Neuronal stem cell (in vitro differentiated cells): ENCODE measurements around the gene SHROOM3.

Source experiments
- DNase-seq: peaks from one replicate; pipeline ENCODE4 v3.0.0-alpha.2; 2013; ENCODE audit warnings: low spot score
- H2AFZ ChIP-seq: one replicate; pipeline ENCODE4 v1.6.1; 2013; ENCODE audit warnings: mild to moderate bottlenecking, low read length, inconsistent platforms
- H2AK5ac ChIP-seq: 2 replicates; pipeline ENCODE4 v1.6.1; 2013; ENCODE audit warnings: low read depth, mild to moderate bottlenecking, inconsistent platforms, low read length, moderate library complexity, mixed read lengths
- H2BK120ac ChIP-seq: 2 replicates; pipeline ENCODE4 v1.6.1; 2013; ENCODE audit warnings: low read depth, mild to moderate bottlenecking, inconsistent platforms, low read length, moderate library complexity, mixed read lengths
- H2BK12ac ChIP-seq: one replicate; pipeline ENCODE4 v1.6.1; 2013; ENCODE audit warnings: low read length, inconsistent platforms
- H2BK15ac ChIP-seq: 2 replicates; pipeline ENCODE4 v1.6.1; 2013; ENCODE audit warnings: mild to moderate bottlenecking, low read length, inconsistent platforms, mixed read lengths
- H2BK5ac ChIP-seq: one replicate; pipeline ENCODE4 v1.6.1; 2013; ENCODE audit warnings: inconsistent platforms, mild to moderate bottlenecking, low read length, moderate library complexity
- H3K14ac ChIP-seq: one replicate; pipeline ENCODE4 v1.6.1; 2013; ENCODE audit warnings: low read length, inconsistent platforms
- H3K18ac ChIP-seq: 2 replicates; pipeline ENCODE4 v1.6.1; 2013; ENCODE audit warnings: low read length, inconsistent platforms
- H3K23ac ChIP-seq: 2 replicates; pipeline ENCODE4 v1.6.1; 2013; ENCODE audit warnings: low read depth, mild to moderate bottlenecking, mixed read lengths, low read length, inconsistent platforms; ENCODE audit not compliant: poor library complexity
- H3K27ac ChIP-seq: replicated peaks from 3 replicates; pipeline ENCODE4 v1.5.1; 2013; ENCODE audit warnings: low read length, inconsistent platforms
- H3K27me3 ChIP-seq, 3 experiments: 2 replicates each; pipeline ENCODE4 v1.6.1; 2013; ENCODE audit warnings: low read length in 3 of 3, mild to moderate bottlenecking in 2 of 3, inconsistent platforms in 1 of 3, low read depth in 1 of 3, mixed read lengths in 1 of 3, moderate library complexity in 1 of 3; ENCODE audit not compliant: control insufficient read depth in 3 of 3, insufficient read depth in 3 of 3
- H3K36me3 ChIP-seq, 2 donors: replicated peaks in 1 of 2; 2 replicates each; pipeline ENCODE4 v1.6.1; 2013; ENCODE audit warnings: low read length in 2 of 2; ENCODE audit not compliant: control insufficient read depth in 2 of 2, insufficient read depth in 2 of 2
- H3K4ac ChIP-seq: 2 replicates; pipeline ENCODE4 v1.6.1; 2013; ENCODE audit warnings: inconsistent platforms, mild to moderate bottlenecking, low read length, moderate library complexity
- H3K4me1 ChIP-seq, 2 donors: 1 replicate in 1 of 2; 2 replicates in 1 of 2; pipeline ENCODE4 v1.6.1; 2013; ENCODE audit warnings: low read length in 2 of 2, low read depth in 1 of 2; ENCODE audit not compliant: control insufficient read depth in 2 of 2, insufficient read depth in 1 of 2
- H3K4me2 ChIP-seq: one replicate; pipeline ENCODE4 v1.6.1; 2013; ENCODE audit warnings: mild to moderate bottlenecking, low read length, inconsistent platforms; ENCODE audit not compliant: insufficient read depth, poor library complexity, severe bottlenecking
- H3K4me3 ChIP-seq, 2 donors: 2 replicates each; pipeline ENCODE4 v1.5.1; 2013; ENCODE audit warnings: low read length in 2 of 2, mild to moderate bottlenecking in 2 of 2, inconsistent platforms in 1 of 2, moderate library complexity in 1 of 2
- H3K79me1 ChIP-seq: one replicate; pipeline ENCODE4 v1.6.1; 2013; ENCODE audit warnings: low read depth, mild to moderate bottlenecking, inconsistent platforms, low read length, moderate library complexity
- H3K9ac ChIP-seq: one replicate; pipeline ENCODE4 v1.6.1; 2013; ENCODE audit warnings: mild to moderate bottlenecking, low read depth, low read length, inconsistent platforms; ENCODE audit not compliant: poor library complexity
- H3K9me3 ChIP-seq, 2 donors: replicated peaks in 1 of 2; 2 replicates each; pipeline versions ENCODE3 to v1.6.1; 2013; ENCODE audit warnings: low read length in 2 of 2, mild to moderate bottlenecking in 2 of 2, inconsistent platforms in 1 of 2, low read depth in 1 of 2, mixed read lengths in 1 of 2, moderate library complexity in 1 of 2; ENCODE audit not compliant: control insufficient read depth in 2 of 2, insufficient read depth in 1 of 2
- H4K8ac ChIP-seq: one replicate; pipeline ENCODE4 v1.6.1; 2013; ENCODE audit warnings: low read depth, mild to moderate bottlenecking, inconsistent platforms, low read length, moderate library complexity
- H4K91ac ChIP-seq: one replicate; pipeline ENCODE4 v1.6.1; 2013; ENCODE audit warnings: low read length, low read depth, mild to moderate bottlenecking, inconsistent platforms; ENCODE audit not compliant: poor library complexity
- WGBS, 2 donors: extraction: QIAGEN DNeasy Blood & Tissue Kit; methylation state at CpG; one replicate each; pipeline ENCODE4 v1.1.7; 2013; ENCODE audit warnings: missing lambda C conversion rate in 2 of 2, mixed read lengths in 1 of 2; ENCODE audit not compliant: insufficient read length in 2 of 2, insufficient replicate concordance in 1 of 2; ENCODE audit errors: extremely low coverage in 2 of 2; 5-methylcytosine and 5-hydroxymethylcytosine counted together

Gene SHROOM3

DNA sequence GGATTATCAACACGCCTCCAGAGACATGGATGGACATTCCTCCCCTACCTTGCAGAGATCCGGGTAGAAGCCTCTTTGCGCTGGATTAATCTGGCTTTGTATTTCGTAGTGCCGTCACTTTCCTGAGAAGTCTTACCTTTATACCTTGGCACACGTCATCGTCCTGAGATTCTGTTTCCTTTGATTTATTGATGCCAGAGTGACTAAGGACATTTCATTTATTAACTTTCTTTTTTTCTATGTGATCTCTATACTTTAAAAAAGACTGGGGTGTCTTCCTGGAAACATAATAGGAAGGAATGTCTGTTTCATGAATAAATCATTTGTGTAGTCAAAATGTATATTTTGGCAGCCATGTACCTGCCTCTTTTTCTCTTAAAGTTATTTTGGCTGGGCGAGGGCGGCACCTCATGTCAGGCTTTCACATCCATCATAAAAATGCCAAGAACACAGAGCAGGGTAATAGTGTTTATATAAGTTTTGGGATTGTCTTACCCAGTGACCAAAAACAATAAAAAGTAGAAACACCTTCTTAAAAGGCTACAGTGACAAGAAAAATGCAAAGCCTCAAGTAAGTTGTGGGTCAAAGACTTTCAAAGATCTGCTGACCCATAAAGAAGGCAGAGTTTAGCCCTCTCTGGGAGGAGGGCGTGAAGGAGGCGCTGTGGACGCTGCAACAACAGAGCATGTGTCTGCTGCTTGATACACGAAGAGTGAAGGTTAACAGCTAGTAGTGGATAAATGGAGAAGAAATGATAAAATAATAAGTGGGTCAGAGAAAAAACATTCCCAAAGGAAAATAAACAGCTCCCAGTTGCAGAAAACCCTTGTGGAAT is 124.4 kb downstream of the SHROOM3 start:
- H3K36me3 ChIP-seq: peaks cover 11 to 49% of the 10 kb centered on the region in 2 donors

DNA sequence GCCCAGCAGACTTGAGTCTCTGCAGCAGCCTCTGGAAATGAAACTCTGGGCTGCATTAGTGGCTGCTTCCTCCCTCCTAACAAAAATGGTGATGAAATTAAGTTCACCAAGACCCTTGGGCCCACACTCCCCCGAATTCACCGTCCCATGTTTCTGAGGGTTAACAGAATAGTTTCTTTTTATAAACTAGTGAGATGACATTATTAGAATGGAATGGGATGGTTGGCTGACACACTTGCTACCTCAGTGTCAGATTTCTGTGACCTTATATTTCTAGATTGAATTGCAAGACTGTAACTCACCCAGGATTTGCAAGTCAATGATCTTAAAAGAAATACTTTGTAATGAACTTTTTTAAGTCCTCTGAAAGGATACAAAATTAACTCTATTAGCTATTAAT is 127.1 kb downstream of the SHROOM3 start:
- Histone ChIP-seq H2BK120ac (no peak overlapping the region), H4K91ac (no peak overlapping the region), H2BK12ac (no peak overlapping the region), H3K23ac (no peak overlapping the region), H3K4me2 (no peak overlapping the region), H4K8ac (no peak overlapping the region), H3K4me3 (no peak overlapping the region), H3K14ac (no peak overlapping the region), H3K79me1 (no peaks in the 10 kb centered on the region), H3K27me3 (no peaks in the 10 kb centered on the region), H3K18ac (no peak overlapping the region), H2BK5ac (no peak overlapping the region), H3K9me3 (no peaks in the 10 kb centered on the region), H3K36me3 (peaks cover 4 to 24% of the 10 kb centered on the region in 2 donors), H2BK15ac (no peak overlapping the region), H2AFZ (no peak overlapping the region), H3K9ac (no peak overlapping the region), H3K4ac (no peak overlapping the region), H2AK5ac (no peak overlapping the region), H3K4me1 (peaks cover 14 to 32% of the 10 kb centered on the region in 2 donors), H3K27ac (no peak overlapping the region)
- no CpG with 5 or more reads among the region's 2 CpGs for WGBS, 2 donors
- DNase-seq: no peak

More for the DNA sequence above, 124.4 kb downstream of the SHROOM3 start:
- Histone ChIP-seq H3K4me2 (no peak overlapping the region), H2AFZ (no peak overlapping the region), H3K4me1 (peaks cover 20 to 32% of the 10 kb centered on the region in 2 donors), H3K27ac (peak overlapping the region; percentile 33), H3K27me3 (no peaks in the 10 kb centered on the region), H2BK15ac (no peak overlapping the region), H4K8ac (no peak overlapping the region), H3K9ac (no peak overlapping the region), H3K18ac (no peak overlapping the region), H3K9me3 (peaks cover 0 to 18% of the 10 kb centered on the region in 2 donors), H2BK12ac (no peak overlapping the region), H3K79me1 (no peaks in the 10 kb centered on the region), H3K23ac (no peak overlapping the region), H3K14ac (no peak overlapping the region), H3K4me3 (no peak overlapping the region), H3K4ac (no peak overlapping the region), H2BK5ac (no peak overlapping the region), H2BK120ac (no peak overlapping the region), H2AK5ac (no peak overlapping the region), H4K91ac (no peak overlapping the region)
- peak; percentile 58 for DNase-seq
- WGBS, 2 donors: no CpG with 5 or more reads among the region's 13 CpGs

GRCh38 chr4:76562836-76563453 is 127.9 kb downstream of the SHROOM3 start:
- Histone ChIP-seq H3K4ac (no peak overlapping the region), H2BK12ac (no peak overlapping the region), H4K8ac (no peak overlapping the region), H3K14ac (no peak overlapping the region), H2AFZ (no peak overlapping the region), H3K18ac (no peak overlapping the region), H3K79me1 (no peaks in the 10 kb centered on the region), H3K27me3 (no peaks in the 10 kb centered on the region), H3K4me1 (peaks cover 14 to 32% of the 10 kb centered on the region in 2 donors), H3K27ac (no peak overlapping the region), H3K9ac (no peak overlapping the region), H3K36me3 (peaks cover 4 to 17% of the 10 kb centered on the region in 2 donors), H2AK5ac (no peak overlapping the region), H3K9me3 (no peaks in the 10 kb centered on the region), H3K23ac (no peak overlapping the region), H2BK5ac (no peak overlapping the region), H2BK15ac (no peak overlapping the region), H3K4me2 (no peak overlapping the region), H3K4me3 (no peak overlapping the region), H2BK120ac (no peak overlapping the region), H4K91ac (no peak overlapping the region)
- DNase-seq: no peak
- WGBS, 2 donors: no CpG with 5 or more reads among the region's 4 CpGs

GRCh38 chr4:76563454-76564122 is 128.6 kb downstream of the SHROOM3 start:
- no CpG with 5 or more reads among the region's 7 CpGs for WGBS, 2 donors
- H3K79me1 ChIP-seq: no peaks in the 10 kb centered on the region

More at GRCh38 chr4:76563454-76564122, 128.6 kb downstream of the SHROOM3 start:
- Histone ChIP-seq H3K4me2 (no peak overlapping the region), H4K8ac (no peak overlapping the region), H3K4me1 (peaks cover 12 to 25% of the 10 kb centered on the region in 2 donors), H2AK5ac (no peak overlapping the region), H3K27ac (no peak overlapping the region), H3K36me3 (peaks cover 4 to 17% of the 10 kb centered on the region in 2 donors), H3K4ac (no peak overlapping the region), H2AFZ (no peak overlapping the region), H3K27me3 (no peaks in the 10 kb centered on the region), H2BK5ac (no peak overlapping the region), H3K14ac (no peak overlapping the region), H3K18ac (no peak overlapping the region), H2BK120ac (no peak overlapping the region), H3K23ac (no peak overlapping the region), H3K9ac (no peak overlapping the region), H3K4me3 (no peak overlapping the region), H2BK12ac (no peak overlapping the region), H2BK15ac (no peak overlapping the region), H4K91ac (no peak overlapping the region), H3K9me3 (no peaks in the 10 kb centered on the region)
- DNase-seq: no peak
